HG02852 (cell line): ENCODE results near the gene CUEDC1.

Experiments
- ATAC-seq: cut with Tn5 transposase; IDR thresholded peaks from one replicate; pipeline ENCODE4 v1.9.1; 2021; ENCODE audit warnings: mild to moderate bottlenecking, moderate library complexity; ENCODE audit not compliant: unreplicated experiment

The CUEDC1 gene

DNA sequence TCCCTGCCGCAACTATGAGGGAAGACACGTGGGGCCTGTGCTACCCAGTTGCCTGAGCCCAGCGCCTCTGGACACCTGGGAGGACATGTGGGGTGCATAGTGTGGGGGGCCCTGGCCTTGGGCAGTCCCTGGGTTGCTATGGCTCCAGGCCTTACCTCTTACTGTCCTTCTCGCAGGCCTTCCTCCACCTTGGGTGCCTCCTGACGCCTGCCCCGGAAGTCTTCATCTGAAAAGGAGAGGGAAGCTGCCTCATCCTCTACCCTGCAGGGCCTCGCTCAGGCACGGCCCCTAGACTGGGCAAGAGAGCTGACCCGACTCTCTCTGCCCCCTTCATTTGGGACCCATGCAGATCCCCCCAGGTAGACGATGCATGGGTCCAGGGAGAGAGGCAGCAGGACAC, 88.9 kb downstream of the CUEDC1 start:
- ATAC-seq: no peak

- no peak for ATAC-seq
These were observed 90.9 kb downstream of the CUEDC1 start for GRCh38 chr17:57864273-57864672.

- no peak for ATAC-seq
These were observed 92.2 kb downstream of the CUEDC1 start for GRCh38 chr17:57862694-57863667.

DNA sequence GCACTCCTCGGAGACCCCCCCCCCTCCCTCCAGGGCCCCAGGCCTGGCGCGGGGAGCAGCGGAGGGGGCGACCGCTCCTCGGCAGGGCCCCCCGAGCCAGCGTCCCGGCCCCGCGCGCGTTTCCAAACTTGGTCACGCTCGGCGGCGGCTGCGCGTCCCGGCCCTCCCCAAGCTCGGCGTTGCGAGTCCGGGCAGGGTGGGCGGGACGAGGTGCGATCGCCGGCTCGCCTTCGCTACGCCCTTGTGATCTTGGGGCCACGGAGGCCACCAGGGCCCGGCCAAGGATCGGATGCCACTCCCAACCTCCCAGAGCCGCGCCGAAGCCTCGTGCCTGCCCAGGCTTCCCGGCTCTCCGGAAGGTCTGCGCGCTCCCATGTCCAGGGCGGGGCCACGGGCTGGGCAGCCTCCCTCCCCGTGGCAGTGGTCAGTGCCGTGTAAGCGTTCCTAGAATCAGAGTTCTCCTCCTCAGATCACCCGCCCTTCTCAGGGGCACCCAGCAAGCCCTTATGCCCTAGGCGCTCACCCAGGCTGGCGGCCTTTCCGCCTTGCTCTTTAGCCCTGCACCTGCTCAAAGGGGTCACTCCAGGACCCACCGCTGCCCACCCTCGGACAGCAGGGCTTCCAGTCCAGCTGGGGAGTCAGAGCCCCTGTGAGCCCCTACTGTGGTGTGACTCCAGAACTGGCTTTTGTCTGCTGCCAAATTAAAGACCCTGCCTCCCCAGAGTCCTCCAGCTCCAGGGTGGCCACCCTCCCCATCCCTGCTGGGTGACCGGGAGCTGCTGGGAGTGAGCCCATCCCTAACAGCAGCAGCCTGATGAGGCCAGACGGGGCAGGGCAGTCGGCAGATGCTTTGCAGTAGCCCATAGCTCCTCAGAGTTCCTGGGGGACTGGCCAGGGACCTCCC, 93.2 kb downstream of the CUEDC1 start:
- no peak for ATAC-seq

- no peak for ATAC-seq
These were observed 94.0 kb downstream of the CUEDC1 start for GRCh38 chr17:57861000-57861789.

DNA sequence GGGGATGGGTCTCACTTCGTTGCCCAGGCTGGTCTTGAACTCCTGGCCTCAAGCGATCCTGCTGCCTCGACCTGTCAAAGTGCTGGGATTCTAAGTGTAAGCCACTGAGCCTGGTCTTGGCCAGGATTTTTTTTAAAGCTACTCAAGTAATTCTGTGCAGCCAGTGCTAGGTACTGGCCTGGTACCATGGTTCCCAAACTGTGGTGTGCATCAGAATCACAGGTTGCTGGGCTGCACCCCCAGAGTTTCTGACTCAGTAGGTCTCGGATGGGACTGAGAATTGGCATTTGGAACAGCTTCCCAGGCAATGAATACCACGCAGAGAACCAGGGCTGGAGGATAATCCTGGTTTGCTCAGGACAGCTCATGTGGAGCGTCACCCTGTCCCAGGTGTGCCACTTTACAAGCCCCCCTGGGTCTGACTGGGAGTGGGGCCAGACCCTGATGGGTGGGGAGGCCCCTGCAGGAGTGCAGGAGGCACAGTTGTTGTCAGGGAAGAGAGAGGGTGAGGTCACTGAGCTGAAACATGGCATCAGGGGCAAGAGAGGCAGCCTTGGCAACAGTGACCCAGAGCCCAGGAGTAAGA, 94.7 kb downstream of the CUEDC1 start:
- no peak for ATAC-seq

- ATAC-seq: no peak
These were observed 95.4 kb downstream of the CUEDC1 start for GRCh38 chr17:57859601-57860413.

DNA sequence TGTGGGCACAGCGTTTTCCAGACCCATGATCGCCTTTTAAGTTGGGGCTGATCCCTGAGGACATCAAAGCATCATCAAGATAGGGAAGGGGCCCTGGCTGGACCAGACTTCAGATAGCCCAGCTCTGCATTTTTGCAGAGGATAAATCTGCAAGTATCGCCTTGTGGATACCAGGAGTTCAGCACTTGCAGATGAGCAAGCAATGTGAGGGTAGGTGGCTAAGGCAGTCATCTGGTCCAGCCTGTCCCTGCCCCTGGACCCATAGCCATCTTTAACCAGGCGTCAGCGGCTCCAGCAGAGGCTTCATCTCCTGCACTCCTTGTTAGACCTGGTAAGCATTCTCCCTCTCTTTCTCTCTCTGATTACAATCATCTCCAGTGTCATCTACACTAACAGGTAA, 96.4 kb downstream of the CUEDC1 start:
- ATAC-seq: no peak

- no peak for ATAC-seq
These were observed 98.2 kb downstream of the CUEDC1 start for GRCh38 chr17:57856792-57857620.

DNA sequence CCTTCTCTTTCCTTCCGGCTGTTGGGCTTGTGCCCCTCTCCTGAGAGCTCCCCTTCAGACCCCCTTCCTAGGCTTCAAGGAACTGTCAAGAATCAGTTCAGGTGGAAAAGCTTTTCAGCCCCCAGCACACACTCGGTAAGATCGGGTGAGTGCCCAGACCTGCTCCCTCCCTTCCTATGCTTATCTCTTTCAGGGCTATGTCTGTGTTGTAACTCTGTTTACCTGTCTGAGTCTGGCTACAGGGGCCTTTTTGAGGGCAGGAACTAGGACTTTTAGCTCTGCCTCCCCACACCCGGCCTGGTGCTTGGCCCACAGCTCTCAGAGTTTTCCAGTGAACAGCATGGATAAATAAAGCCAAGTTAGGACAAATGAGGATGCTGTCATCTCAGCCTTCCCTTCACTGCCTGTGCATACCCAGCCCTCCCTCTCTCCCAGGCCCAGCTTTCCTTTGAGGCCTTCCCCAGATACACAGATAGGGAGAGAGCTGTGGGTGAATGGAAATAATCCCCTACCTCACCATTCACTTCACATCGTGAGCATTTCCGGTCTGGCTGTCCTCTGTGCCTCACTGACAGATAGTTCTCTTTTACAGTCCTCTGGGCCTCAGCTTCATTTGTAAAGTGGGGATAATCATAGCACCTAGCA, 99.7 kb downstream of the CUEDC1 start:
- no peak for ATAC-seq

DNA sequence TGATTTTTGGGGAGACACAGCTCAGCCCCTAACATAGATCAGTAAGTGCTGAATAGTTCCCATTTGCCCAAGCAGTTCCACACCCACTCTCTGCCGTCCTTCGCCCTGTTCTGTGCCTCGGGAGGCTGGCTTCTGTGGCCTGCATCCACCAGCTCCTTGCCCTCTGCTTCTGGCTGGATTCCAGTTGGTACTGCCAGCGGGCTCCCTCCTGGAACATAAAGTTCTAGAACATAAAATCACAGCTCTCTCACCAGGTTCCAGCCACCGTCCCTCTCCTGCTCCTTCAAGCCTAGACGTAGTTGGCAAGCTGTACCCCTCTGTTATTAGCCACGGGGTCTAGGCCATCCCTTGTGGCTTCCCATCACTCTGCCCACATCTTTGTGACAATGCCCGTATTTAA, 101.5 kb downstream of the CUEDC1 start:
- no peak for ATAC-seq

DNA sequence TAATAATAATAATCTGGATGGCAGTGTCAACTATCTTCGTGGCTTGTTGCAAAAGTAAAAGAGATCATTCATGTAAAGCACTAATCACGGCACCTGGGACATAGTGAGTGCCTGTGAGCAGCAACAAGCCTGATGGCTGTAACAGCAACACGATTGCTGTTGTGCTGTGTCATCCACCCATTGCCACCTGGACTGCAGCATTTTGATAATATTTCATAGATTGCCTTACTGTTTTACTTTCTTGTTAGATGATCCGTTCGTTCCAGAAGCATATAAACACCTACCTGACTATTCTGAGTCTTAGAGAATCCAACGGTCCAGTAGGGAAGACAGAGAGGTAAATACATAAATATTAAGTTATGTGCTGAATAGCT, 102.3 kb downstream of the CUEDC1 start:
- ATAC-seq: no peak

DNA sequence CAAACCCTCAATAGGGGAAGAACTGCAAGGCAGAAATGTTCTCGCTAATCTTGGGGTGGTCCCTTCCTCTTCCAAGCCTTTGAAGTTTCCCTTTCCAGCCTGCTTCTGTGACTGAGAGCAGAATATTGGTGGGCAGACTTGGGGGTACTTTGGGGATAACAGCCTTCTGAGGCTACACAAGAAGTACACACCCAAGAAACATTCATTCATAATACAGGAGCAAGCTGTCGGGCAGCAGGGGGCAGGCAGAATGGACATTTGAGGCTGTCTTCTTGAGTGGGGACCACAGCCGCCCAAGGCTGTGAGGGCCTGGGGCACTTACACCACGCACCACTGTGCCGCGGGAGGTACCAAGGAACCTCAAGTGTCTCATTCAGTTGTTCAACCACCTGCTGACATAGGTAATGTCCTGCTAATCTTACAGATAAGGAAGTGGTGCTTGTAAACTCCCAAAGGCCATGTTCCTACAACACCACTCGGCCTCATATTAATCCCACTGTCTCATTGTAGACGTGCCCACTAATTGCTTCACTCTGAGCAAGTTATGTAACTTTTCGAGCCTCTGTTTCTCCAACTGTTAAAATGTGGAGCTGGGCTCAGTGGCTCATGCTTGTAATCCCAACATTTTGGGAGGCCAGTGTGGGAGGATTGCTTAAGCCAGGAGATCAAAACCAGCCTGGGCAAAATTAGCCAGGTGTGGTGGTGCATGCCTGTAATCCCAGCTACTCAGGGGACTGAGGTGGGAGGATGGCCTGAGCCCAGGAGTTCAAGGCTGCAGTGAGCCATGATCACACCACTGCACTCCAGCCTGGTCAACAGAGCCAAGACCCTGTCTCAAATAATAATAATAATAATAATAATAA, 102.9 kb downstream of the CUEDC1 start:
- no peak for ATAC-seq

DNA sequence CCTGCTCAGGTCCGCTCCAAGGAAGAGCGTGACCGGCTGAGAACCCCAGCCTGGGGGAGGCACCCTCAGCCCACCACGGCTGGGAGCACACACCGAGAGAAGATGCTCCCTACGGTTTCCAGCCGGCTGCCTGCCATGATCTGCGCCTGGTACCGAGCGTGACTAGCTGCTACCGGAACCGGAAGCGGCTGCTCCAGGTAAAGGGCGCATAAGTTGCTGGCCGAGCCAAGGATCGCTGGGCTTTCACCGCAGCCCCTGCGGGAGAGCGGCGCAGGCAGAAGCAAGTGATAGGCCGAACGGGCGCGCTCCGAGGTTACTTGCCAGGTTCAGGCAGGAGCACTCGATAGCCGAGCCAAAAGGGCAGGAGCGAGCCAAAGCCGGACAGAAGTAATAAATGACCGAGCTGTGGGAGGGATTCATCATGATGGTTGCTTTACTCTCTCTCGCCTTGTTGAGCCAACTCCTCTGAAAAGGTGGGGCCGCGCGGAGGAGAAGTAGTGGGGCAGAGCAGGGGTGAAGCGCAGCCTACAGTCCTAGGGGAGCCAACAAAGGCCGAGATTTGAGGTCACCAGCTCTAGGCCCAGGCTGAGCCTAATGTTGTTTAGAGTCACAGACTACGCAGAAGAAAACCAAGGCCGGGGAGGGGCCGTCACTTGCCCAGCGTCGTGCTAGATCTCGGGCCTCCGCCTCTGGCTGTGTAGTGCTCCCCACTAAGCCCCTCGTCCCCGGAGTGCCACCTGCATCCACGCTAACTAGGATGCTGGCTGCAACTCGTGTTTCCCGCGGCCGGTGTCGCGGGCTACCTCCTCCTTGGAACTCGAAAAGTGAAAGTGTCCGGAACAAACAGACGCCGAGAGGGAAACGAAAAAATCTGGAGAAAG, 105.1 kb downstream of the CUEDC1 start, which contains the start of gene MRPS23:
TSS of gene MRPS23 (minus strand) at position 171 of the 881 bp plus-strand sequence. CDS start at position 137, 34 bp downstream.
- ATAC-seq: peak; percentile 90

GRCh38 chr17:57849163-57849873, 105.9 kb downstream of the CUEDC1 start:
- ATAC-seq: peak; percentile 38
